ENCODE results near the gene GDF10.

Gene GDF10

DNA sequence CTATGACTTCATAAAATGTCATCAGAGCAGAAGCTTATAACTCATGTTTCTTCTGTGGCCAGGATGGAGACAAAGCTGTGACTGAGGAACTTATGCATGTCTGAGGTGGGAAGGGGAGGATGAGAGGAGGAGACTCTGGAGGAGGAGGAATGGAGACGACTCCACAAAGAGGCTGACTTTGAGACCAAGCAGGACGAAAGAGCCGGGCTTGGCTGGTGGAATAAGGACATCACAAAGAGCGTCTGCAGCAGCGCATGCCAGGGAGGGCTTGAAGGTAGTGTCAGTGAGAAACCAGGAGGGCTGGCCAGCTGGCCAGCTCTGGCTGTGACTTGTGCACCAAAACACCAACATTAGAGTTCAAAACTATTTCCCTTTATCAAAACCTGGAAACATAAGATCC lies 16.1 kb downstream of the GDF10 start:
- no peak for DNase-seq (ENCODE audit: low read depth)

DNA sequence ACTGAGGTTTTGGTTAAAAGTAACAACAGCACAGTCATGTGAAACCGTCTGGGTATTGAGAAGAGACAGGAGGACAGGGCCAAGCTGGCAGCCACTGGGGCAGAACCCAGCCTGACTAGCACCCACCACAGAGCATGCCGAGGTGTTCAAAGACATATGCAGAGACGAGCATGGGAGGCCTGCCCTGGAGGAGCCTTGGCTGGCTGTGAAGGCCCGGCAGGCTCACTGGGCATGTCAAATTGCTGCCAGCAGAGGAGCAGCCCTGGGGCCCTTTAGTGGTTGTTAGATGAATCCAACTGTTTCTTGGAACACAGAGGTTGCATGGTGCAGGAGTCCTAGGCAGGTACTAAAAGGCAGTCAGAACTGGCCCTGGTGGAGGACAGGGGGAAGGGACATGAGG lies 17.3 kb downstream of the GDF10 start:
- no peak for DNase-seq (ENCODE audit: low read depth)

DNA sequence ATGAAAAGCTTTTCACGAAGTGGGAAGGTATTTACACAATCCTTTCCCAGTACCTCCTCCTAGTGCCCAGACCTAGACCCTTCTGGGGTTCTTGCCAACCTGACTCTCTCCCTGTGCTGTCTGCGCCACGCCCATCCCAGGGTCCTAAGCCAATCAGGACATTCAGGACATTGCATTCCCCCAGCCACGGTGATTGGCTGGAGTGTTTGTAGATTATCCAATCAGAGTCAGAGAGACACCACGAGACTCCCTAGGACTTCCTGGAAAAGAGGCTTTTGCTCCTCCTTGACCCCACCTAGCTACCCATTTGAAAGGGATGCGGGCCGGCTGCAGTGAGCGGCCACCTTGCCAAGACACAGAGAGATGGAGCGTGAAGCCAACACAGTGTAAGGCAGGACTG lies 18.7 kb downstream of the GDF10 start:
- DNase-seq (ENCODE audit: low read depth), result no peak

DNA sequence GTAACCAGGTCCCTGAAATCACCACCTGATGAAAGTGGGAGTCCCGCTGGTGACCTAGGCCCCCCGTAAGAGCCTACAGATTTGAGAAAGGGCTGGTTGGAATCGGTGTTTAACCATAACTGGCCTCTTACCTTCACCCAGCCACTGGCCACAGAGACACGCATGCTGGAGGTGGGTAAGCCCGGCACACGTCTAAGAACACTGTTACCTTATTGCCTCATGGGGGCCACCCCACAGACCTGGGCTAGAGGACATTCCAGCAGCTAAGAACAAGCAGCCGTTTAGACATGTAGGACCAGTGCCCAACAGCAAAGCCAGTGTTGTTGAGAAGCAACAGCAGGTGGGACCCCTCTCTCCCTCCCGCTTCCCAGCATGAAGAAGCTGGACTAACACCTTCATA lies 19.8 kb downstream of the GDF10 start:
- DNase-seq (ENCODE audit: low read depth), result no peak

DNA sequence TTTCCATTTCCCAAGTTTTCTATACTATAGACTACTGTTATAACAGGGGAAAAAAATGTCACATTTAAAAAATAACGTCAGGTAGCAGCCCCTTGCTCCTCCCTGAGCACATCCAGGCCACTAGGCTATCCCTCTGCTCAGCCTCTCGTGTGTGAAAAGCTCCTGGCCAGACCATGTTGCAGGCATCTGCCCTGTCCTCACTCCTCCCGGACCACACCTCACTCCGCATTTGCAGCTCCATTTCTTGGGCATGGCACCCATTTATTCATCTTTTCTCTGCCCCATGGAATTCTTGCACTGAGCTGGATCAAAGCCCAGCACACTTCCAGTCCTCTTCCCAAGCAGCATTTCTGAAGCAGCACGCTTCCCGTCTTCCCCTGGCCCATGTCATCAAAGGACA lies 20.8 kb downstream of the GDF10 start:
- no peak for DNase-seq (ENCODE audit: low read depth)

DNA sequence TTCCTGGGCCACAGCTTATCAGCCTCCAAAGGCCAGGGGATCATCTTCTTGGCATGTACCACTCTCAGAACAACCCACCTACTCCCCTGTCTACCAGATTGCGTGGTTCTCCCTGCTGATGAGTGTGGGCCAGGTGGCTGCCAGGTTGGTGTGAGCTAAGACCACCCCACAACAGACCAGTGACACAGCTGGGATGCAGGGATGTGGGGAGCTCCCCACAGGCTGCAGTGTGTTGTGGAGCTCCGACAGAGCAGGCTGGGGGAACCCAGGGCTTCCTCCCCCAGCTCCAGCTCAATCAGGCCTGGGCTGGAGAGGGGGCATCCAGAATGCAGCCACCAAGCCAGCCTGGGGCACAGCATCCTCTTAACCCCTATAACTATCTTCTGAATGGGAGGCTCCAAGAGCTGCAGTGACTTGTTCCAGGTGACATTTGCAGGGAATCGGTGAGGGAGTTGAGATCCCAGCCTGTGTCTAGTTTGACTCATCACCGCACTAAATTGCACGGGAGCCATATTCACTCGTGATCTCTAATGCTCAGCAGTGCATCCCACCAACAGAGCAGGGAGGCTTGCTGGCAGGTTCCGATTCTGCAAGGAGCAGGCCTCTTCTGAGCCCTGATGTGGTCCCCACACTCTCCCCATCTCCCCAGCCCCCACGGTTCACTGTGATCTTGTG lies 21.7 kb downstream of the GDF10 start:
- DNase-seq (ENCODE audit: low read depth), result no peak

DNA sequence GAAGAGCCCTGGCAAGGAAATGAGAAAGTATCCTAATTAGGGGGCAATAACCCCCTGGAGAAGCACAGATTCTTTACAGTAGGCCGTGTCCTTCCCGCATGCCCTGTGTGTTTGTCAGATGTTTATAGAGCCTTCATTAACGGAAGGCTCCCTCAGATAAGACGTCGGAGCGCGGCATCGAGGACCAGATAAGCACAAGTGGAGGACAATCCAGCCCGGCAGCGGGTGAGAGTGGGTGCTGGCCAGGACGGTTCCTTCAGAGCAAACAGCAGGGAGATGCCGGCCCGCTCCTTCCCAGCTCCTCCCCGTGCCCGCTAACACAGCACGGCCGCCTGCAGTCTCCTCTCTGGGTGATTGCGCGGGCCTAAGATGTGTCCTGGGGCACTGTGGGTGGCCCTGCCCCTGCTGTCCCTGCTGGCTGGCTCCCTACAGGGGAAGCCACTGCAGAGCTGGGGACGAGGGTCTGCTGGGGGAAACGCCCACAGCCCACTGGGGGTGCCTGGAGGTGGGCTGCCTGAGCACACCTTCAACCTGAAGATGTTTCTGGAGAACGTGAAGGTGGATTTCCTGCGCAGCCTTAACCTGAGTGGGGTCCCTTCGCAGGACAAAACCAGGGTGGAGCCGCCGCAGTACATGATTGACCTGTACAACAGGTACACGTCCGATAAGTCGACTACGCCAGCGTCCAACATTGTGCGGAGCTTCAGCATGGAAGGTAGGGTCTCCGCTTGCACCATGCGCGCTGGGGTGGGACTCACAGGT lies 22.5 kb downstream of the GDF10 start, which contains the start of gene GDF2:
TSS of gene GDF2 (plus strand) at position 155 of the 762 bp plus-strand sequence. CDS start at position 370, 215 bp downstream.
- no peak for DNase-seq (ENCODE audit: low read depth)

DNA sequence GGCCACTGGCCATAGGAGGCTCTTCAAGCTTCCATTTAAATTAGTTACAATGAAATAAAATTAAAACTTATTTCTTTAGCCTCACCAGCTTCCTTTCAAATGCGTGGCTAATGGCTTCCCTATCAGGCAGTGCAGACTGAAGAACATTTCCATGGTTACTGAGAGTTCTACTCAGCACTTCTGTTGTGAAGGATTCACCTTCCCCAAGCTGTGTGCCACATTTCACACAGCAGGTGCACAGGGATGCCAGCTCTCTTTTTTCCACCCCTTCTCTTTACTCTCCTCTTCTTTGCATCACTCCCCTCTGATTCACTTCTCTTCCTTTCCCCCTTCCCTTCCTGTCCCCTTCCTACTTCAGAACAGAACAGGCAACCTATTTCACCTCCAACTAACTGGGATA lies 23.1 kb downstream of the GDF10 start:
- no peak for DNase-seq (ENCODE audit: low read depth)

DNA sequence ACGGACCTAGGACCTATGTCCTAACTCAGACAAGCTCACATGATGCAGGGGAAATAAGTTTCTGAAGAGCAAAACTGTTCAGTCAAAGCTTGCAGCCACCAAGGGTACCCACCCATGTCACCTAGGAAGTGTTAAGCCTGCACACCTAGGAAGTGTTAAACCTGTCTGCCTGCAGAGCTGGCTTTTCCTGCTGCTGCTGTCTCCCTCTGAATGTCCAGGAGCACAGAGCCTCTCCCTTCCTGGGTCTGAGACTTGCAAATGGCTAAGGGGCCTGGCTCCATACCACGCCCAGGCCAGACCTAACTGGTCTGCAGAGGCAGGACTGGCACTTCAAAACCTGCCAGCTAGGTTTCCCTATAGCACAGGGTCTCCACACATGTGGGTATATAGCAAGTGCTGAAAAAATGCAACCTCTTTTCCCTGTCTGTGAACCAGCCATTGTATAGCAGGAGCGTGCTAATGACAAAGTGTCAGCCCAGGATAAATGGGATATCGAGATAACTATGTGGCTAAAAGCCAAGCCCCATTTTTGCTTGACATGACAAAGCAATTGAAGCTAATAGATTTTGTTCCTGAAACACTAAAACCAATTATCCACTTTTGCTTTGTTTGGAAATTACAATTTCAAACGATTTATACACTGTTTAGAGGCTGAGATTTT lies 23.8 kb downstream of the GDF10 start:
- no peak for DNase-seq (ENCODE audit: low read depth)

DNA sequence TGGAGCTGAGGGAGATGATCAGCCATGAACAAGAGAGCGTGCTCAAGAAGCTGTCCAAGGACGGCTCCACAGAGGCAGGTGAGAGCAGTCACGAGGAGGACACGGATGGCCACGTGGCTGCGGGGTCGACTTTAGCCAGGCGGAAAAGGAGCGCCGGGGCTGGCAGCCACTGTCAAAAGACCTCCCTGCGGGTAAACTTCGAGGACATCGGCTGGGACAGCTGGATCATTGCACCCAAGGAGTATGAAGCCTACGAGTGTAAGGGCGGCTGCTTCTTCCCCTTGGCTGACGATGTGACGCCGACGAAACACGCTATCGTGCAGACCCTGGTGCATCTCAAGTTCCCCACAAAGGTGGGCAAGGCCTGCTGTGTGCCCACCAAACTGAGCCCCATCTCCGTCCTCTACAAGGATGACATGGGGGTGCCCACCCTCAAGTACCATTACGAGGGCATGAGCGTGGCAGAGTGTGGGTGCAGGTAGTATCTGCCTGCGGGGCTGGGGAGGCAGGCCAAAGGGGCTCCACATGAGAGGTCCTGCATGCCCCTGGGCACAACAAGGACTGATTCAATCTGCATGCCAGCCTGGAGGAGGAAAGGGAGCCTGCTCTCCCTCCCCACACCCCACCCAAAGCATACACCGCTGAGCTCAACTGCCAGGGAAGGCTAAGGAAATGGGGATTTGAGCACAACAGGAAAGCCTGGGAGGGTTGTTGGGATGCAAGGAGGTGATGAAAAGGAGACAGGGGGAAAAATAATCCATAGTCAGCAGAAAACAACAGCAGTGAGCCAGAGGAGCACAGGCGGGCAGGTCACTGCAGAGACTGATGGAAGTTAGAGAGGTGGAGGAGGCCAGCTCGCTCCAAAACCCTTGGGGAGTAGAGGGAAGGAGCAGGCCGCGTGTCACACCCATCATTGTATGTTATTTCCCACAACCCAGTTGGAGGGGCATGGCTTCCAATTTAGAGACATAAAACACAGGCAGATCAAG lies 25.6 kb downstream of the GDF10 start:
- no peak for DNase-seq (ENCODE audit: low read depth)

DNA sequence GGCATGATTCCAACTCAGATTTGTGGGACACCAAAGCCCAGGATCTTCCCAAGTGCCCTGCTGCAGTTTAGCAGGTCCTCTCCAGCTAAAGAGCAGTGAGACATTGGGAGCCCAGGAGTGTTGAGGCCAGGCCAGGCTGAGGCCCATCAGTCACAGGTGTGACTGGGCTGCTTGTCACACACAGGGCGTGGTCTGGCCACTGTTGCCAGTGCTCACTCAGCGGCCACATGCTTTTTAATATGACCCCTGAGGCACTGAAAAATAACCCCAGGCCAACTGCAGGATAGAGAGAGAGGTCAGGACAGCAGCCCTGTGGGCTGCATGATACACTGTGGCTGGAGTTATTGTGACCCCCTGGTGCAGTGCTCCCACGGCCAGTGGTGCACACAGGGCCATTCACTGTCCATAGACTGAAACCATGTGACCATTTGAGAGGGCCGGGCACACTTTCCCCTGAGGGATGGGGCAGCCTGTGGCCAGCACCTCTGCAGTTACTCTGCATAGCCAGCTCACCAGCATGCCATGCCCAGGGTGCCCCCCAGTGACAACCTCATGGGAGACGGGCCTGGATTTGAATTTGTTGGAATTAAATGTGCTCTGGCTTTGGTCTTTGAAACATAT lies 26.4 kb downstream of the GDF10 start:
- no peak for DNase-seq (ENCODE audit: low read depth)

DNA sequence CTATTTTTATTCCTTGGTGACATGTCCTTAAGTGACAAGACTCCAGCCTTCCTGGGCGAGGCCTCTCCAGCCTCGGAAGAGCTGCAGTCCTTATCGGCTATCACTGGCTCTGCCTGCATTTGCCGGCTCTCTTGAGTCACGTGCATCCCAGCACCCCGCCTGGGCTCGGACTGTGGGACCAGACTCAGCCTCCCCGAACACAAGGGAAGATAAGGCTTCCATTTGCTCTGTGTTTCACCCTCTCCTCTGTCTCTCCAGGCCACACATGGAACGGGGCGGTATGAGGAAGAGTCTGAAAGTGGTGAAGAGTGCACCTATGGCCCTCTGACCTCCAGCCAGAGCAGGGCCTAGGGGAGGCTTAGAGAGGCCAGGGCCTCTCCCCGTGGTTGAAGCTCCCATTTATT lies 26.9 kb downstream of the GDF10 start:
- no peak for DNase-seq (ENCODE audit: low read depth)

DNA sequence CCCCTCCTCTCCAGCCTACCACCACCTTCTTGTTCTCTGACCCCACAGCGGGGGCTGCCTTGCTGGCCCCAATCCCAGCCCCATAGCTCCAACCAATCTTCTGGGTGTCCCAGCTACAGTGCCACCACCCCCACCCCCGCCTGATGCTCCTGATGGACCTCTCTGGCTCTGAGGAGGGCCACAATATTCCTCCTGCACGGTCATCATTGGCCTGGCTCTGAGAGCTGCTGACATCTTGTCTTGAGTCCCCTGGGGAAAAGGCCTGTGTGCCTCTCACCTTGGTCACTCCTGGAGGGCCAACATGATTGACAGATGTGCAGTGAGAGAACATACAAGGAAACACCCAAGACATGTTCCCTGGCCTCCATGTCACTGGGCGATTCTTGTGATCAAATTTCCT lies 29.9 kb downstream of the GDF10 start:
- DNase-seq (ENCODE audit: low read depth), result no peak

DNA sequence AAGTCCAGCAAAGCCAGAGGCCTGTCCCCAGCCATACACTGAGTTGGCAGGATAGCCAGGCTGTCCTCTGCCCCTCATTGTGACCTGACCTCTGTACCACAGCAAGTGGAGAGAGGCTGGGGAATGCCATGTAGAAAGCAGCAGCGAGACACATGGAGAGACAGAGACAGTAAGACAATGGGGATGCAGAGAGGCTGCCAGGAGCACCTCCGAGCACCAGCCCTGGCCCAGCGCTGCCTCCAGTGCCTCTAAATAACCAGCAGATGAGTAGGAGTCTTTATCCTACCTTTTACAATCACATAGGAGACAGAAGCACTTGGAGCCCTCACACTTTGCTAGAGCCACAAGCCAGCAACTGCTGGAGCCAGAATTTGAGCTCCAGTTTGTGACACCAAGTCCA lies 30.4 kb downstream of the GDF10 start:
- DNase-seq (ENCODE audit: low read depth), result no peak

DNA sequence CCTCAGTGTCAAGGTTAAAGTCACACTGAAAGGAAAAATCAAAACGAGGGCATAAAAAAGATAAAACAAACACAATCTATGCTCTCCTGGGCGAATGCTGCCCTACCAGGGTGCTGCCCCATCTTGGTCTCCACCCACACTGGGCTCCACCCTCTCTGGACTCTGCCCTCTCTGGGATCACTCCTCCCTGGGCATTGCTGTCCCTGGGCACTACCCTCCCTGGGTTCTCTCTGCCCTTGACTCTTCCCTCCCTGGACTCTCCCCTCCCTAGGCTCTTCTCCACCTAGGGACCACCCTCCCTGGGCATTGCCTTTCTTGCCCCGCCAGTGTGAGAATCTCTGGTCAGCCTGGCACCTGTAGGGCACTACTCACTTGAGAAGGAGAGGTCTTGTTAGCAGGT lies 30.8 kb downstream of the GDF10 start:
- no peak for DNase-seq (ENCODE audit: low read depth)

DNA sequence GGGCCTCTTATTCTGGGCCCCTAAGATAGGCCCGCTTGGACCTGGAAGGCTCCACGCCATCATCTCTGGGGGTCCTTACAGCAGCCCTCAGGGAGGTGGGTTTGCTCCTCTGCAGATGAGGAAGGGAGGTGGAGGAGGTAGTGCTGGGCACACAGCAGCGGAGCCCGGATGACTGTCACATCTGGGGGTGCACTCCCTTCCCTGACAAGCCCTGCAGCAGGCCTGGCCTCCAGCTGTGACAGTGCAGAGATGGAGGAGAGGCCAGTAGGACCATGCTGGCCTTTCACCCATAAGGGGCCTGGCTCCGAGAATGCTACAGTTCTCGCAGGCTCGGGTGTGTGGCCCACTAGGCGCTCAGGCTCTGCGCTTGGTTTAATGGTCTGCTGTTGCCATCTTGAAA lies 31.5 kb downstream of the GDF10 start:
- DNase-seq (ENCODE audit: low read depth), result no peak

DNA sequence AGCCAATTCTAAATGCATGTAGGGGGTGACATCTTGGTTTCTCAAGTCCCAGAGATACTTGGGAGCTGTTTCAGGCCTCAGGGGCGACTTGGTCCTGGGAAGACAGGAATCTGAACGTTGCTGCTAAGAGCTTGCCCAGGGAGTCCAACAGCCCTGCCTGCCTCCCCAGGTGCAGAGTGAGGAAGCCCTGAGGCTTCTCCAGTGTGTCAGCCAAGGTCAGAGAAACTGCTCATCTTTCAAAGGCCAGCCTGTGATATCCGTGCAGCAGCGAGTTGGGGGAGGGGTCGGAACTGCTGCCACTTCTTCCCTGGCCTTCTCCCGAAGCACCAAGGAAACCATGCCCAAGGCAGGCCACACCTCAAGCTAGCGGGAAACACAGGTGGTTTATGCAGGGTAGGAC lies 32.0 kb downstream of the GDF10 start:
- no peak for DNase-seq (ENCODE audit: low read depth)

DNA sequence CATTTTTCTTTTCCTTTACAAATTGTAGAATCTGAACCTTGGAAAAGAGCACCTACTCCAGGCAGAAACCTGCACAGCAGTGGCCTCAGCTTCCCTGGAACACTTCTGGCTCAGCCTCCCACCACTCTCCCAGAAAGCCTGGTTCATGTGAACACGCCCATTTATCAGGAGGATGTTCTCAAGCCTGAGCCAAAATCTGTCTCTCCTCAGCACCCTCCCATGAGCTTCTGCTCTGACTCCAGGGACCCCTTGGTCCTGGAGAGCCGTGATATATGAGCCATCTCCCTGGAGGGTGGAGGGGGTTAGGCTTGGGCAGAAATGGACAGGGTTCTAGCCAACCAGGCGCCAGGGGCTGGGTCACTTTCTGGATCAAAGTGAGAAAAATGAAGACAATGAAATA lies 32.4 kb downstream of the GDF10 start:
- DNase-seq (ENCODE audit: low read depth), result no peak

DNA sequence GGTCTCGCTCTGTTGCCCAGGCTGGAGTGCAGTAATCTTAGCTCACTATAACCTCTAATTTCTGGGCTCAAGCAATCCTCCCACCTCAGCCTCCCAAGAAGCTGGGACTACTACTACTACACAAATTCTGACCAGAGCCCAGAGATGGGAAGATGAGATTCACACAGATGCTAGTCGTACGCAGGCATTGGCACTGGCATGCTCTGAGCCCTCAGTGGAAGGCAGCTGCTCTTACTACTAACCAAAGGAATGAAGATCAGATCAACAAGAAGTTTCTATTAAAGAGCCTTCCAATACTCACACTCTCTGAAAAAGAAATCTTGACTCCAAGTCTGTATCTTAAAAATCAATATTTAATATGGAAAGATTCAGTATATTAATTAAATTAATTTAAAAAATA lies 32.9 kb downstream of the GDF10 start:
- DNase-seq (ENCODE audit: low read depth), result no peak

DNA sequence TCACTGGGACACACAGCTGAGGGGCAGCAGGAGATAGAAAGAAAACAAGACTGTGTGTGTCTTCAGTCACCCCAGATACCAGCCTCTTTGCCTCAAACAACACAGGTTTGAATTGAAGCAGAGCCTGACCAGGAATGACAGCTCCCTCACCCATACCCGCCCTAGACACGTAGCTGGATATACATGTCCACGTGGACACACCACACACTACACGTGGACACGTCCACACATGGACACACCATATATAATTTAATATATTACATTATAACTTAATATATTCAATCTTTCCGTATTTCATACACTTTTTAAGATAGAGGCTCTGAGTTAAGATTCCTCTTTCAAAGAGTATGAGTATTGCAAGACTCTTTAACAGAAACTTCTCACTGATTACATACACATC lies 33.5 kb downstream of the GDF10 start:
- no peak for DNase-seq (ENCODE audit: low read depth)

DNA sequence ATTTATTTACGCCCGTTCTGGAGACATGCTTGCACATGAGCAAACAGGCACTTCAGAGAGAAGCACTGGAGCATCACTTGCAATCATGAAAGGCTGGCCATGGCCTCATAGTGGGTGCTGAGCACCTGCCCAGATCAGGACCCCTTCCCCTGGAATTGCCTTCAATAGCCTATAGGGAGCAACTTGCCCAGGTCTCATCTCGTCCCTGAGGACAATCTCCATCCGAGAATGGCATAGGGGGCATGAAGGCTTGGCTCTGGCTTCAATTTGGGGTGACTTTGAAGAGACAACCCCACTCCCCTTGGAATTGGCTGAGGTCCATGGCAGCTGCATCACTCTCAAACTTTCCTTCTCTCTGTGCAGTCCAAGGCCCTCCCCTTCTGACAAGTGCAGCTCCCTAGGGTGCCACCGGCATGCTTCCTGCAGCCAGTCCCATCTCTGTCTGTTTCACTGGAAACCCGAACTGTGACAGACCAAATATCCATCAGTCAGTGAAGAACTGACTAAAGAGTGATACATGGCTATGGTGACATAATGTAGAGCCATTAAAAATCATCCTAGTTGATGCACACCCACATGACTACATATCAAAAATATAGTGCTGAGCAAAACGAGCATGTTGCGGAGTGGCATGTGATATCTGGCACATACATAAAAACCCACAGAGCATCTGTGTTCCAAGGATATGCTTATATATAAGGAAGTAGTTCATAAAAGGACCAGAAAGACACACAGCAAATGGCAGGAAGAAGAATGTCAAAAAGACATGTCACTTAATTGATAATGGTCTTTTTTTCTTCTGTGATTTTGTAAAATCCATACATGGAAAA lies 34.7 kb downstream of the GDF10 start:
- DNase-seq (ENCODE audit: low read depth), result no peak
